Hepatocyte (in vitro differentiated cells): ENCODE data around the gene NELFCD. TPM values are rescaled to one million over a fixed set of nuclear protein-coding genes. Genes with fewer than 3 reads are reported as not detected.

Experiments used
- DNase-seq: peaks from one replicate; pipeline ENCODE4 v3.0.0-alpha.2; 2016; ENCODE audit warnings: low spot score
- H2AFZ ChIP-seq: fragments of 200-600 bp; sonication (generic); 2 replicates; pipeline ENCODE4 v1.6.0; 2016; ENCODE audit warnings: antibody characterized with exemption, mild to moderate bottlenecking
- H3K27ac ChIP-seq: fragments of 200-600 bp; sonication (generic); 2 replicates; pipeline ENCODE4 v1.5.1; 2016; ENCODE audit warnings: mild to moderate bottlenecking
- H3K27me3 ChIP-seq: fragments of 200-600 bp; sonication (generic); 2 replicates; pipeline ENCODE4 v1.6.1; 2016
- H3K36me3 ChIP-seq: fragments of 200-600 bp; sonication (generic); replicated peaks from 2 replicates; pipeline ENCODE4 v1.5.1; 2016; ENCODE audit warnings: low read depth; ENCODE audit not compliant: insufficient read depth
- H3K4me1 ChIP-seq: fragments of 200-600 bp; sonication (generic); 2 replicates; pipeline ENCODE4 v1.5.1; 2016; ENCODE audit warnings: mild to moderate bottlenecking, moderate library complexity; ENCODE audit not compliant: insufficient read depth
- H3K4me2 ChIP-seq: fragments of 200-600 bp; sonication (generic); 2 replicates; pipeline ENCODE4 v1.6.0; 2016
- H3K4me3 ChIP-seq: fragments of 200-600 bp; sonication (generic); 2 replicates; pipeline ENCODE4 v1.5.1; 2016; ENCODE audit warnings: mild to moderate bottlenecking
- H3K79me2 ChIP-seq: fragments of 200-600 bp; sonication (generic); 2 replicates; pipeline ENCODE4 v1.6.0; 2017; ENCODE audit warnings: mild to moderate bottlenecking
- H3K9me2 ChIP-seq: fragments of 200-600 bp; sonication (generic); replicated peaks from 2 replicates; pipeline ENCODE4 v1.6.0; 2017; ENCODE audit warnings: mild to moderate bottlenecking; ENCODE audit not compliant: insufficient read depth
- H3K9me3 ChIP-seq: fragments of 200-600 bp; sonication (generic); 2 replicates; pipeline ENCODE4 v1.5.1; 2016; ENCODE audit warnings: low read depth, mild to moderate bottlenecking
- H4K20me1 ChIP-seq: fragments of 200-600 bp; sonication (generic); 2 replicates; pipeline ENCODE4 v1.6.0; 2016; ENCODE audit warnings: mild to moderate bottlenecking; ENCODE audit not compliant: insufficient read depth, poor library complexity, severe bottlenecking
- EZH2 ChIP-seq: fragments of 200-600 bp; sonication (generic); IDR thresholded peaks from 2 replicates; pipeline ENCODE4 v1.6.1; 2016; ENCODE audit warnings: antibody characterized with exemption, mild to moderate bottlenecking, borderline replicate concordance
- EZH2phosphoT487 ChIP-seq: fragments of 200-600 bp; sonication (generic); IDR thresholded peaks from one replicate; pipeline ENCODE4 v1.6.1; 2018; ENCODE audit warnings: antibody characterized with exemption, mild to moderate bottlenecking, low read depth, moderate library complexity; ENCODE audit not compliant: unreplicated experiment, severe bottlenecking
- WGBS: methylation state at CpG from one replicate; pipeline ENCODE4 v1.1.6; 2016; ENCODE audit warnings: low lambda C conversion rate; ENCODE audit errors: missing lambda C conversion rate; 5-methylcytosine and 5-hydroxymethylcytosine counted together
- polyA plus RNA-seq: library from polyadenylated mRNA; unstranded; fragments of >200 nt; fragmentation: Nextera tagmentation; extraction: Ambion mirVana; gene quantifications from 2 replicates; pipeline ENCODE4 v1.2.1, GENCODE V29; 2016
- total RNA-seq: library from RNA; depleted of rRNA; stranded (reverse); fragments of >200 nt; gene quantifications from 2 replicates; pipeline ENCODE4 v1.2.3, GENCODE V29; 2014
- TF ChIP-seq, protein P1 (sequence below): fragments of 200-600 bp; sonication (generic); IDR thresholded peaks from 2 replicates; pipeline ENCODE4 v1.5.1; 2016; ENCODE audit warnings: antibody characterized with exemption, mild to moderate bottlenecking; ENCODE audit not compliant: poor library complexity

The NELFCD gene
- total and polyA plus RNA-seq, 2 experiments from 2014 or later = 48.3 to 64.0 TPM

DNA sequence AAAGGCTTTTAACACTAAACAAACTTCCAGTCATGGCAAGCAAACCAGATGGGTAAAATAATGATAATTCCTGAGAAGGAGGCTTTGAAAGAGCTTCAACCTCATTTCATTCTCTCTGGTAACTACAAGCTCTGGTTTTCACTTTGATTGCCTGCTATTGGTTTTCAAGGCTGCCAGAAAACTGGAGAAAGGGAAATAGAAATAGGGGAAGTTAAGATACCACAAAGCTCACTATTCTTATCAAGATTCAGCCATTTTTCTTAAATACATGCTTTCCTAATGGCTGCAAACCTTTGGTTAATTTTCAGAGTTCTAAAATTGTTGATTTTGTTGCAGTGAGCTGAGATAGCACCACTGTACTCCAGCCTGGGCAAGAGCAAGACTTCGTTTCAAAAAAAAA lies 42.5 kb upstream of the NELFCD start:
- Histone ChIP-seq H3K36me3 (no peaks in the 10 kb centered on the region), H4K20me1 (no peaks in the 10 kb centered on the region), H3K4me3 (no peak overlapping the region), H3K4me1 (no peaks in the 10 kb centered on the region), H3K27me3 (peaks cover 10% of the 10 kb centered on the region), H3K9me3 (peaks cover 3% of the 10 kb centered on the region), H3K79me2 (no peaks in the 10 kb centered on the region), H2AFZ (no peak overlapping the region), H3K27ac (no peak overlapping the region), H3K4me2 (no peak overlapping the region), H3K9me2 (no peaks in the 10 kb centered on the region)
- TF ChIP-seq EZH2phosphoT487 = no peak
- TF ChIP-seq EZH2 = no peak
- TF ChIP-seq, protein P1, sequence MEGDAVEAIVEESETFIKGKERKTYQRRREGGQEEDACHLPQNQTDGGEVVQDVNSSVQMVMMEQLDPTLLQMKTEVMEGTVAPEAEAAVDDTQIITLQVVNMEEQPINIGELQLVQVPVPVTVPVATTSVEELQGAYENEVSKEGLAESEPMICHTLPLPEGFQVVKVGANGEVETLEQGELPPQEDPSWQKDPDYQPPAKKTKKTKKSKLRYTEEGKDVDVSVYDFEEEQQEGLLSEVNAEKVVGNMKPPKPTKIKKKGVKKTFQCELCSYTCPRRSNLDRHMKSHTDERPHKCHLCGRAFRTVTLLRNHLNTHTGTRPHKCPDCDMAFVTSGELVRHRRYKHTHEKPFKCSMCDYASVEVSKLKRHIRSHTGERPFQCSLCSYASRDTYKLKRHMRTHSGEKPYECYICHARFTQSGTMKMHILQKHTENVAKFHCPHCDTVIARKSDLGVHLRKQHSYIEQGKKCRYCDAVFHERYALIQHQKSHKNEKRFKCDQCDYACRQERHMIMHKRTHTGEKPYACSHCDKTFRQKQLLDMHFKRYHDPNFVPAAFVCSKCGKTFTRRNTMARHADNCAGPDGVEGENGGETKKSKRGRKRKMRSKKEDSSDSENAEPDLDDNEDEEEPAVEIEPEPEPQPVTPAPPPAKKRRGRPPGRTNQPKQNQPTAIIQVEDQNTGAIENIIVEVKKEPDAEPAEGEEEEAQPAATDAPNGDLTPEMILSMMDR = no peak
- DNase-seq = no peak
- WGBS = 80% methylated on average over 1 of the region's 1 CpG

DNA sequence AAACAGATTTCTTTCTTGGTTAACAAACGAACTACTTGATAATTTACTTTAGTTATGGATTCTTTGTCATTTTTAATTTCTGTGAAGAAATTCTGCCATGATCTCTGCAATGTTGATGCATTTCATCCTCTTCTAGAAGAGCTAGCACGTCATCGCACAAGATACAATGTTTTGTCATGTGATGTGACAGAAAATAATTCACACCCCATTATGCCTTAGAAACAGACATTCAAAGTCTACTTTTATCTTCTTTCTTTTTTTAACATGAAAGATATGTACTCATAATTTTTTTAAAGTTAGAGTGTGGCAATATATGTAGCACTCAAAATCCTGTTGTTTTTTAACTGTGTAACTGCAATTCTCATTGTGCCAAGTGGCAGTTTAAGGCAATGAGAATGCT lies 39.6 kb upstream of the NELFCD start:
- Histone ChIP-seq H3K36me3 (no peaks in the 10 kb centered on the region), H3K4me2 (no peak overlapping the region), H4K20me1 (no peaks in the 10 kb centered on the region), H3K27ac (no peak overlapping the region), H3K79me2 (no peaks in the 10 kb centered on the region), H3K27me3 (peaks cover 10% of the 10 kb centered on the region), H2AFZ (no peak overlapping the region), H3K4me3 (no peak overlapping the region), H3K4me1 (peaks cover 3% of the 10 kb centered on the region), H3K9me2 (no peaks in the 10 kb centered on the region), H3K9me3 (peaks cover 3% of the 10 kb centered on the region)
- no peak for DNase-seq
- TF ChIP-seq EZH2 (no peak), EZH2phosphoT487 (no peak)
- TF ChIP-seq, protein P1 = no peak
- WGBS = 75% methylated on average over 3 of the region's 3 CpGs

DNA sequence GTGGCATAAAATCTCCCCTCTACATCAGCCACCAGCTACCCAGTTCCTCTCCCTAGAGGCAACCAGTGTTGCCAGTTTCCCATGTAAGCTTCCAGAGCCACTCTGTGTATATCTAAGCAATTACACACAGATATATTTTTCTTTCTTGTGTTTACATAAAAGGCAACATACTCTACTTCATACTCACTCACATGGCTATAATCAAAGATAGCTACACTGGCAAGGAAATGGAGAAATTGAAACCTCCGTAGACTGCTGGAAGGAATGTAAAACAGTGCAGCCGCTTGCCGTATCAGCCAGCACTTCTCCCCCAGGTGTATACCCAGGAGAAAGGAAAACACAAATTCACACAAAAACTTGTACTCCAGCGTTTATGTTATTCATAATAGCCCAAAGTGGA lies 38.5 kb upstream of the NELFCD start:
- Histone ChIP-seq H3K9me3 (no peaks in the 10 kb centered on the region), H4K20me1 (no peaks in the 10 kb centered on the region), H3K27ac (no peak overlapping the region), H3K4me1 (peaks cover 3% of the 10 kb centered on the region), H3K79me2 (no peaks in the 10 kb centered on the region), H3K4me2 (no peak overlapping the region), H2AFZ (no peak overlapping the region), H3K36me3 (no peaks in the 10 kb centered on the region), H3K27me3 (peaks cover 10% of the 10 kb centered on the region), H3K4me3 (no peak overlapping the region), H3K9me2 (no peaks in the 10 kb centered on the region)
- 64% methylated on average over 4 of the region's 4 CpGs for WGBS
- no peak for DNase-seq
- TF ChIP-seq, protein P1 = no peak
- TF ChIP-seq EZH2phosphoT487 = no peak
- no peak for TF ChIP-seq EZH2

DNA sequence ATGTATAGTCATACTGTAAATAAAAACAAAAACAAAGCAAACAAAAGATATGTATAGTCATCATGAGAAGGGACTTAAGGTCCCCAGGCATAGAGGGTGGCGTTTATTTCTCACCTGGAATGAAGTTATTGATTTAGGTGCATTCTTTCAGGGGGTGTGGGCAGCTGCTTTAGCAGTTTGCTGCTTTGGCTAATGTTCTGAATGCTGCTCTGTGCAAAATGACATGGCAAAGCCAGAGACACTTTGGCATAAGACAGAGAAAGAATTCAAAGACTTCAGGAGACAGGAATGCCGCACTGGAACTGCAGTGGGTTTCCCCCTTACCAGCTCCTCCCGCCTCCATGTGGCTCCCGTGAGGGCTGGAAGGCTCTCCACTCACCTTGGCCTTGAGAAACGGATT lies 36.4 kb upstream of the NELFCD start:
- Histone ChIP-seq H3K4me1 (peaks cover 3% of the 10 kb centered on the region), H3K9me2 (no peaks in the 10 kb centered on the region), H3K4me3 (no peak overlapping the region), H3K4me2 (no peak overlapping the region), H3K27ac (no peak overlapping the region), H2AFZ (no peak overlapping the region), H4K20me1 (no peaks in the 10 kb centered on the region), H3K79me2 (no peaks in the 10 kb centered on the region), H3K36me3 (no peaks in the 10 kb centered on the region), H3K27me3 (peaks cover 6% of the 10 kb centered on the region), H3K9me3 (no peaks in the 10 kb centered on the region)
- DNase-seq = peak; percentile 5
- TF ChIP-seq EZH2phosphoT487 (no peak), EZH2 (no peak)
- TF ChIP-seq, protein P1 = no peak
- 67% methylated on average over 5 of the region's 5 CpGs for WGBS
